GM18867 (cell line): ENCODE results near the gene EFR3B.
"Not testable (repeated sequence)": the region's sequence is repeated elsewhere in the genome, so short reads cannot be mapped to it uniquely, and the experiment has no call there.

Source experiments
- ATAC-seq: cut with Tn5 transposase; IDR thresholded peaks from one replicate; pipeline ENCODE4 v1.9.1; 2021; ENCODE audit warnings: mild to moderate bottlenecking, moderate library complexity; ENCODE audit not compliant: unreplicated experiment

EFR3B gene

GRCh38 chr2:25102352-25102751 lies 60.5 kb downstream of the EFR3B start:
- ATAC-seq = not testable (repeated sequence)

GRCh38 chr2:25103287-25103871 lies 61.5 kb downstream of the EFR3B start:
- ATAC-seq = no peak

DNA sequence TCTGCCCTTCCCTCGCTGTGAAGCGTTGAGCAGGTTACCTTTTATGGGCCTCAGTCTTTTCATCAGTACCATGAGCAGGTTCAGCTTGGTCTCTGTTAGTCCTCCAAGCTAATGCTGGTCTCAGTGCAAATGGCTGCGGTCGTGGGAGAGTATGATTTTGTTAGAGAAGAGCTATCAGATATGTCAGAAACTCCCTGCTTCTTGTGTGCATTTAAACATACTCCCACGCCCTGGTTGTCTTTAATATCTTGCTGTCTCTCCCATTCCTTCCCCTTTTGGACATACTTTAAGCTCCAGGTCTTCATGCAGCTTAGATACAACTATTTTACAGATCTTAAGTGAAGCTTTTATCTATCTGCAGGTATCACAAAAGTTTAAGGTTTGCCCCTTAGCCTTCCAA lies 62.9 kb downstream of the EFR3B start:
- ATAC-seq = no peak

DNA sequence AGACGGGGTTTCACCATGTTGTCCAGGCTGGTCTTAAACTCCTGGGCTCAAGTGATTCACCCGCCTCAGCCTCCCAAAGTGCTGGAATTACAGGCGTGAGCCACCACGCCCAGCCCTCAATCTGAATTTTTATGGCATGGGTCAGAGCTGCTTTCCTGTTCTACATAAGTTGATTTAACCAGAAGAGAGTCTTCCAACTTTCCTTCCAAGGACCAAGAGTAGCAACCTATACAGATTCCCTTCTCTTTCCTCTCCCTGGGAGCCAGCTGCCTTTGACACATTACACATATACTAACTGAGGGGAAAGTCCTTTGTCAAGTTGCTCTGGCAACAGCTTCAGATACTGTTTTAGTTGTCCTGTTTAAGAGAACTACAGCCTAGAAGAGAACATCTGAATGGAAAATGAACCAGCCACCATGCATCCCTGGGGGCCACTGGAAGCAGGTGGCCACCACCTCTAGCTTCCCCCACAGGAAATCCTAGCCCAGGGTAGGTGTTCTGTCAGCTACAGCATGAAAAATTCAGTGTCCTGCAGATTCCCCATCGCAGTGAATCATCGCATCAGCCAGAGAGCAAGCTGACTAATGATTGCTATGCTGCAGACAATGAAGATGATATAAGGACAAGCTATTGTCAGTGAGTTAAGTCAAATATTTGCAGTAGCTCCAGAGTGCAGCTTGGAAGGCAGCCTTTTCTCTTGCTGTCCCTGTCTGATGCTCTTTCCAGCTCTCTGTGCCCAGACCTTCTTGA lies 63.6 kb downstream of the EFR3B start:
- ATAC-seq = no peak

DNA sequence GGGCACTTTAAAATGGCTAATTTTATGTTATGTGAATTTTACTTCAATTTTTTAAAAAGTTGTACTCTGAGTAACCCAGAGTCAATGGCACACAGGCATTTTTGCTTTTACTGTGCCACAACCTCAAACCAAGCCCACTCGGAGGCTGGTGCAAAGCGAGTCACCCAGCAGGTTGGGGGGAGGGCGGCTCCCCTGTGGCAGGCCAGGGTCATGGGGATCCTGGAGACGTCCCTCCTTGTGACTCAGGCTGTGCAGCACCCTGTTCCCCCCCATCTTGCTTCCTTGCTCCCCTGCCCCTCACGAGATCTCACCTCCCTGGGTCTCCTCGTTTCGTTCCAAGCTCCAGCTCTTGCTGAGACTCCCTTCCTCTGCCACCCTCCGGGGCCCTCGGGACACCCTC lies 67.9 kb downstream of the EFR3B start:
- no peak for ATAC-seq

GRCh38 chr2:25112113-25112512 lies 70.2 kb downstream of the EFR3B start:
- no peak for ATAC-seq

DNA sequence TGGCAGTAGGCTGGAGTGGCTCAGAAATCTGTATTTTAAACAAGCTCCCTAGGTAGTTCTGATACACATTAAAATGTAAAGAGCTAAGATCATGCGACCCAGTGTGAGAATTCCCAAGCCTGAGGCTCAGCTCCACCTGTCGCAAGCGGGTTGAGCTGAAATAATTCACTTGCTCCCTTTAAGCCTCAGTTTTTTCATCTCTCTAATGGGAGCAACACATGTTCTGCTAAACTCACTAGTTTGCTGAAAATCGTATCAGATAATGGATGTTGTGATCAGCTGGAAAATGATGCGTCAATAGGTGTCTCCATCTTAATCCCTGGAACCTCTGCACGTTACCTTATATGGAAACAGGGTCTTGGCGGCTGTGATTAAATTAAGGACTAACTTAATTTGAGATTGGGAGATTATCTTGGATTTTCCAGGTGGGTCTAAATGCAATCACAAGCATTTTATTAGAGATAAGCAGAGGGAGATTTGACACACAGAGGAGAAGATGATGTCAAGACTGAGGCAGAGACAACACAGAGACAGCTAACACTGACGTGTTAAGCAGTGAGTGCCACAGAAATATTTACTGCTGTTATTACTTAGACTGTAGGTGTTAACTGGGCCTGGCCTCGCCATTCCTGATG lies 73.5 kb downstream of the EFR3B start:
- no peak for ATAC-seq

DNA sequence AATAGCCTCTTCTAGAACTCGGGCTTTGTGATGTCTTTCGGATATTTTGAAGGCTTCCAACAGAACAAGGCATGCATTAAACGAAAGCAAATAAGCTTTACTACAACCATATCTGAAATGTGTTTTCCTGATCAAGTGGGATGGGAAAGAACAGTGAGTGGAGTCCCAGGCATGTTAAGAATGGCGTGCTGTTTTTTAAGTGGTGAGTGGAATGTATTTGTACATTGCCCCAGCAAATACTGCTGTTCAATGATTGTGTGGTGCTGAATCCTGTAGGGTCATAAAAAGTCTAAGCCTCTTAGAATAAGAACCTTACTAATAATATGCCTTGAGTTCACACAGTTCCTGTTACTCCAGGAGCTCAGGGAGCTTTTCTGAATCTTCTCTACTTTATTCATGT lies 74.0 kb downstream of the EFR3B start:
- ATAC-seq = no peak

- ATAC-seq = no peak
These were observed 75.1 kb downstream of the EFR3B start for GRCh38 chr2:25116956-25117355.

DNA sequence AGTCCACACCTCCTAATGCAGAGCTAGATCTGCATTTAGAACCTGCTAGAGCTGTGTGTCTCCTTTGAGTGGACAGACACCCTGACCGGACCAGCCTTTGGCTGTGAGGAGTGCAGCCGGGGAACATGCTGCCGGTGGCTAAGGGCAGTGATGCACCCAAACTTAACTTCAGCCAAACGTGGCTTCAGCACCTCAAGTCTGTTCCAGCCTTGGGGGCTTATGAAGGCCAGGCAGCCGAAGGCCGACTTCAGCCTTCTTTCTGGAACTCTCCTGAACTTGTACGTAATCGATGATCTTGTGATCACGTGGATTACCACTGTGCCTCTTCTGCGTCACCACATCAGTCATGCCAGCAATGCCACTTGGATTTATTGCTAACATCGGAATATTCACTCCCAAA lies 77.4 kb downstream of the EFR3B start:
- no peak for ATAC-seq

GRCh38 chr2:25122367-25122766 lies 80.5 kb downstream of the EFR3B start:
- ATAC-seq = no peak

DNA sequence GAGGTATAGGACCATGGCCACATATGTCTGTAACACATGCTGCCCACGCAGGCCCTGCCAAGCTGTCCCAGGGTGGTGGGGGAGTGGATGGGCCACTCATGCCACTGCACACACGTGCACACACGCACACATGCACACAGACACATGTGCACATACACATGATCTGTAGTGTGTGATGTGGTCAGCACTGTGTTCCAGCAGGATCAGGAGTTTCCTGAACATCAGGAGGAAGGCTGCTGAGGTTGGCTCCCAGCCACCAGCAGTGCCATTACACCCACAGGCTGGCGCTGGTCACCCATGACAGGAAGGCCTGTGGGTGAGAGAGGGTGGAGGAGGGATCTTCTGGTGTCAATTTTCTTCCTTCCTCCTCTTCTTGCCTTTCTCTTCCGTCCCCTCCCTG lies 81.8 kb downstream of the EFR3B start:
- no peak for ATAC-seq

- no peak for ATAC-seq
These were observed 83.3 kb downstream of the EFR3B start for GRCh38 chr2:25125189-25125588.

GRCh38 chr2:25125976-25126375 lies 84.1 kb downstream of the EFR3B start:
- ATAC-seq = no peak

- not testable (repeated sequence) for ATAC-seq
These were observed 85.2 kb downstream of the EFR3B start for GRCh38 chr2:25127071-25127470.

DNA sequence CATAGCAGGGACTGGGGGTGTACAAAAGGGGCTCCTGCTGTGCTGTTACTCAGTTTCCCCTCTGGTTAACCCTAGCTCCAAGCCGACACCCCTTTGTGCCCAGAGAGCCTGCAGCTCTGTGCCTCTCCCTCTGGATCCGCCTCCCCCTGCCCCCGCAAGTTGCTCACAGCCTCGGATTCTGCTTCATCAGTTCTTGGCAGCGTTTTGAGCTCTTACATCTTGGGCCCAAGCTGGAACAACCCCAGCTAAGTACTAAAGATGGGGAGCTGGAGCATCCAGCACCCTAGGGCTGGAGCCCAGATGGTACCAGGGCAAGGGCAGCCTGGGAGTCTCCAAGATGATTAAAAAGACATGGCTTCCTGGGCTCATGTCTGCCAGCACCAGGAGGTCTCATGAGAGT lies 85.8 kb downstream of the EFR3B start:
- no peak for ATAC-seq

DNA sequence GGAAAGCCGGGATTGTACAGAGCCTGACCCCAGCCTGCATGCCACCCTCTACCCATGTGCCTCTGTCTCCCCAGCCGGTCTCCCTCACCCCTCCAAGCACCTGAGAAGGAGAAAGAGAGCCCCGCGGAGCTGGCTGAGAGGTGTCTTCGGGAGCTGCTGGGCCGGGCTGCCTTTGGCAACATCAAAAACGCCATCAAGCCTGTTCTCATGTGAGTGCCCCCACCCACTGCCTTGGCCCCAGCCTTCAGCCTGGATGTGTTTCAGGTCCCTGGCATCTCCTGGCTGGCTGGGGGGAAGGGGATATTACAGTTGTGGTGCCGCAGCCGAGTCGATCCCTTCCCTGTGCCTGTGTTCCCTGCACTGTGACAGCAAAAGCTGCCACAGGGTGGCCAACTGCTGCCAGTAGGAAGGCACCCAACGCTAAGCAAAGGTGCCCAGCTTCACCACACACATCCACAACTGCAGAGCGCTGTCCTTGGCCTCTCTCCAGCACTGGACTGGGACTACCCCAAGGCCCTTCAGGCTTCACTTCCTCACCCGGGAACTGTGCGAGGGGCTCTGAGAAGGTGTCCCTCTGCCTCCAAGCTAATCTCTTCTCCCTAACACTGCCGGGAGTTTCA lies 88.1 kb downstream of the EFR3B start:
- no peak for ATAC-seq

- no peak for ATAC-seq
These were observed 89.3 kb downstream of the EFR3B start for GRCh38 chr2:25131253-25131566.

DNA sequence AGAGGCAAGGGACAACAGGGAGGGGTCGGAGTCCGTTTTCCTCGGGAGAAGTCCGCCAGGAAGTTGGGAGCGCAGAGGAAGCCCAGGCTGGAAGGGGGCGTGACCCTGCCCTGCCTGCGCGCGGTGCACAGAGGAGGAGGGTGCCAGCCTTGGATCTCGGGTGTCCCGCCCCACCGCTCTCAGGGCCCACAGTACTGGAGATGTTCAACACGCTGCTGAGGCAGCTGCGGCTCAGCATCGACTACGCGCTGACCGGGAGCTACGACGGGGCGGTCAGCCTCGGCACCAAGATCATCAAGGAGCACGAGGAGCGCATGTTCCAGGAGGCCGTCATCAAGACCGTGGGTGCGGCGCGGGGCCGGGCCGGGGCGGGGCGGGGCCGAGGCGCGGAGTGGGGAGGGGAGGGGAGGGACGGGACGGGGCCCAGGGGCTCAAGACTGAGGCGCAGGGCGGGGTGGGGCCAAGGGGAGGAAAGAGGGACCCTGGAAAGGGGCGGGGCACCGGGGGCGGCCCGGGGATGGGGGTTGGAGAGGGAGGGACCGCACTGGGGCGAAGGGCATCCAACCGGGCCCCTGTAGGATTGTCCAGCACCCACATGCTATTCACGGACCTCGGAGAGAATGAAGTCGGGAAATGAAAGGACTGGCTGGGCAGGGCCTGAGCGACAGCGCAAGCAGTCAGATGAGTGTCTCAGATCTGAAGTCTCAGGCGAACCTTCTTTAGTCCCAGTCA lies 89.9 kb downstream of the EFR3B start:
- ATAC-seq = no peak

GRCh38 chr2:25132299-25132635 lies 90.4 kb downstream of the EFR3B start:
- ATAC-seq = no peak

DNA sequence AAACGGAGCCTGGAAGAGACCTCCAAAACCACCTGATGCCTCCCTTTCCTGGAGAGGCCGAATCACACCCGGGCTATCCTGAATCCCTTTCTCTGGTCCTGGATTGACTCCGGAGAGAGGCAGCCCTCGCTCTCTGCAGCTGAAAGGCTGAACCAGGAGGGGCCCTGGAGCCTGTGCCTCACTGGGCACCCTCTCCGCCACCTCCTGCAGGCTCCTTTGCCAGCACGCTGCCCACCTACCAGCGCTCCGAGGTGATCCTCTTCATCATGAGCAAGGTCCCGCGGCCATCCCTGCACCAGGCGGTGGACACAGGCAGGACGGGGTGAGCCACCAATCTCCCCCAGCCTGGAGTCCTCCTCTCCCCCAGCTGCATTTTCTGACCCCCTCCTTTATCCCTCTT lies 90.8 kb downstream of the EFR3B start:
- ATAC-seq = no peak

GRCh38 chr2:25140535-25140934 lies 98.7 kb downstream of the EFR3B start:
- not testable (repeated sequence) for ATAC-seq
